Activated T-helper 1 cell treated with anti-CD3 and anti-CD28 coated beads, Interleukin-2, amount 50 U/mL, for 16 hours (primary cell): ENCODE results near the gene ANXA6.
"Not testable (repeated sequence)": the region's sequence is repeated elsewhere in the genome, so short reads cannot be mapped to it uniquely, and the experiment has no call there.

Source experiments
- DNase-seq, 2 donors: peaks; one replicate each; pipeline ENCODE4 v3.0.0-alpha.2; 2020; ENCODE audit warnings: low read depth in 1 of 2, low spot score in 1 of 2

Gene ANXA6

DNA sequence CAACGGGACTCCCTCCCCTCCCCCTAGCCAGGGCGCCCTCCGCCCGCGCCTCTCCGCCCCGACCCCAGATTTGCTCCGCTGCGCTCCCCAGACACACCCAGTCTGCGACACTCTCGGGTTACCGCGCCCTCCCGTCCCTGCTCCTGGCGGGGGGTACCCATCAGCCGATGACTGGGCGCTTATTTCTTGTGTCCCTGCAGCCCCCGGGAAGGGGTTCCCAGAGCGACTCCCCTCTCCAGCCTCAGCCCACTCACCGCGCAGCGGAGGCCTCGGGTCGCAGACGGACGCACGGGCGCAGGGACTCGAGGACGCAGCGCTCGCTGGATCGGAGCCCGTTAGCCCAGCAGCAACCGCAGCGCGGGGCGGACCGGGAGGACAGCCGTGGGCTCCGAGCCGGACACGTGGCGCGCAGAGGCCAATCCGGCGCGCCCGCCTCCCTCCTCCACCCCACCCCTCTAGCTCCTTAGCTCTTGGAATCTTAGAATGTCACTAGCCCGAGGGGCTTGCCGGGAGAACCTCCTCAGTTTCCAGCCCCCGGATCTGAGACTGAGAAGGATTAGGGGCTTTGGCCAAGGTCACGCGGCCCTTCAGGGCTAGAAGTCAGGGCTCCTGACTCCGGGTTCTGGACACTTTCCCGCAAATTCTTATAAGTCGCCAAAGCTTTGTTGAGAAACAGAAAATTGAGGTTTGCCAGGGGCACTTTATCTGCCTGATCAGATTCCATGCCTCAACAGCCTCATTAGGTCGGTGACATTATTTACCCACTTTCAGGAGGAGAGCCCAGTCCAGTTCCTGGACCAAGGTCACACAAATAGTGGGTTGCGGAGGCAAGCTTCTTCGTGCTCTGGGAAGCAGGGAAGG, at the start of gene ANXA6:
Gene ANXA6, minus strand, starts transcription at position 354 of the 861 bp plus-strand sequence. CDS start 9,878 bp downstream, outside the sequence.
- DNase-seq: peak in 1 of 2 donors; percentile 52

DNA sequence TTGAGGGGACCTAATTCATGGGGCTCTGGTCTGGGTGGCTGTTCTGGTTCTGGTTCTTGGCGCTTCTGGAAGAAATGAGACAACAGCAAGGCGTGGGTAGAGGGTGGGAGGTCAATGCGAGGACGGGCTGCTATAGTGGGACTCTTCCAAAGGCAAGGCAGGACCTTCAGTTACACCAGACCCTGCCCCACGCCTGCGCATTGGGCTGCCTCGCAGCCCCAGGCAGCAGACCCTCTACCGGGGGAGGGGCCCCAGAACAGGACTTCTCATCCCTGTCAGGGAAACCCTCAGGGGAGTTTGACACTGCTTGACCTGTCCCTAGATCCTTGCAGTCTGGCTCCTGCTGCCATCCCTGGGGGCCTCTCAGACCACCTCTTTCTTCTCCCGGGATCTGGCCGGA, 47.8 kb upstream of the ANXA6 start:
- DNase-seq: no peak

DNA sequence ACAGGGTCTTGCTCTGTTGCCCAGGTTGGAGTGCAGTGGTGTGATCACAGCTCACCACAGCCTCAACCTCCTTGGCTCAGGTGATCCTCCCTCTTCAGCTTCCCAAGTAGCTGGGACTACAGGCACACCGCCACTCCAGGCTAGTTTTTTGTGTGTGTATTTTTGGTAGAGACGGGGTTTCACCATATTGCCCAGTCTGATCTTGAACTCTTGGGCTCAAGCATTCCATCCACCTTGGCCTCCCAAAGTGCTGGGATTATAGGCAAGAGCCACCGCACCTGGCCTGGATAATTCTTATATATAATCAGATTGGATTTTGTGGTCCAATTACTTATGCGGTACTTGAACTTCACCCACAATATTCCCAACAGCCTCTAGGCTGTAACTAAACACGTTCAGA, 46.5 kb upstream of the ANXA6 start:
- DNase-seq: no peak

DNA sequence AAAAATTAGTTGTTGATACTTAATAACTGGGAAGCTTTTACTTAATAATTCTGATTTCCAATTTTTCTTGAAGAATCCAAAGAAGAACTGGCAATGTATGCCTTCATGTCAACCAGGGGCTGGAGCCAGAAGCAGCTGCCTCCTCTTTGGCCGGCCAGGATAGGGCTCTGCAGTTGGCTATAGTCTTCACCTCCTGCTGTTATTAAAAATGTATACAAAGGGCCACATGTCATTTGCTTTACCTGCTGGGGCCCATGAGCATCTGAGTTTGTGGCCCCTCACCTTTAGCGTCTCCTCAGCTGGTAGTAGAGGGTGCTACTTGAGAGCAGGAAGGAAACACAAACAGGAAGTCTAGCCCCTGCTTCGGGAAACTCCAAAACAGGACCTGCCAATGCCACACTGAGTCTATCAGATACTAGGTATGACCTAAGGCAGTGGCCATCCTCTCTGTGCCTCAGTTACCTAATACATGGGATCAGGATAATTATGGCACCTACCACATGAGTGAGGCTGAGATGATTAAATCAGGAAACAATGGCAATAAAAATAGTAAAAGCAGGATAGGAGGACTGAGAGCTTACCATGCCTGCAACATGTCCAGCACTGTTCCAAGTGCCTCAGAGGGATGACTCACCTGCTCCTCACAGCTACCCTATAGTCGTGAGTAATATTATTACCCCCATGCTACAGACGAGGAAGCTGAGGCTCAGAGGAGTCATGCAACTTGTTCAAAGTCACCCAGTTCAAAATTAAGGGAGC, 45.0 kb upstream of the ANXA6 start:
- DNase-seq: no peak

- no peak for DNase-seq
Measured at GRCh38 chr5:151200913-151201595, 43.5 kb upstream of the ANXA6 start.

GRCh38 chr5:151199581-151200185, 42.1 kb upstream of the ANXA6 start:
- DNase-seq: no peak

DNA sequence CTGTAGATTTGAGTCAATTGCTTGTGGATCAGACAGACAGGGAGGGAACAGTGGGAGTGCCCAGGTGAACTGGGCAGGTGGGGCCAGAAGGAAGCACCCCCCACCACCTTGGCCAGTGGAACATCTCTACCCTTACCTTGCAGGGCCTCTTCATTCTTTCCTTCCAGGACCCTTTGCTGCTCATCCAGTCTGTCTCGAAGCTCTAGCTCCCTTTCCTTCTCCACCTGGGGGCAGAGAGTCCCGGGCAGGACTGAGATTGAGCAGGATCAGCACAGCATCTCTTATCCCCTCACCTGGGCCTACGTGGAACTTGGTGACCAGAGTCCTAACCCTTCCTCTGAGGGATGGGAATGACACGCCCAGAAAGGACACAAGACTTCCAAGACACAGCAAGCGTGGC, 41.3 kb upstream of the ANXA6 start:
- no peak for DNase-seq

GRCh38 chr5:151197291-151197600, 39.7 kb upstream of the ANXA6 start:
- not testable (repeated sequence) for DNase-seq

- no peak for DNase-seq
Measured at GRCh38 chr5:151196556-151197290, 39.1 kb upstream of the ANXA6 start.

DNA sequence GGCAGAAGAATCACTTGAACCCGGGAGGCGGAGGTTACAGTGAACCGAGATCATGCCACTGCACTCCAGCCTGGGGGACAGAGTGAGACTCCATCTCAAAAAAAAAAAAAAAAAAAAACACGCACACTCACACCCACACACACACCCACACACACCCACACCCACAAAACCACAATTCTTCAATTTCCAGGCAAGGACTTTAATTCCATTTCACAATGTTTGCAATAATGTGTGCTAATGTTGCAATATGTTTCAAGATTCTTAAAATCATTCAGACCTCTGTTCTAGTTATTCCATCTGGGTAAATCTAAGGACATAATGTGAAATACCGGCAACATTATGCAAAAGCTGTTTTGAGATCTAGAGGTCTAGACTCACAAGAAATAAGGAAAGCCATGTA, 38.0 kb upstream of the ANXA6 start:
- no peak for DNase-seq

GRCh38 chr5:151192626-151193025, 35.0 kb upstream of the ANXA6 start:
- no peak for DNase-seq

- no peak for DNase-seq
Measured at GRCh38 chr5:151191661-151192060, 34.1 kb upstream of the ANXA6 start.

GRCh38 chr5:151189151-151189550, 31.6 kb upstream of the ANXA6 start:
- DNase-seq: no peak

DNA sequence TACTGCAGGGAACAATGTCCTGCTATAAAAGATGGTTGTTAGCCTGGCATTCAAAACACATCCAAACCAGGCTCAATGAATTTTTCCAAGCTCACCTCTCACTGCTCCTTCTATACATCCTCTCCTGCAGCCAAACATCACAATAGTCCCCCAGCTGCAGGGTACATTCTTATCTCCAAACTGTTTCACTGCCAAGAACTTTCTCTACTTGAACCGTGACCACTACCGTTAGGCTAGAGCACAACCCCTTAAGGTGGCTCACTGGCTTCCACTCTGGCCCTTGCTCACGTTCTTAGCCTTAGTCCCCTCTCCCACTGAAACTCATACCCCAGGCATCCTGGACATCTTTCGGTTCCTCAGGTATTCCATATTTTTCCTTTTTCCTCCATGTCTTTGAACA, 29.0 kb upstream of the ANXA6 start:
- no peak for DNase-seq

- no peak for DNase-seq
Measured at GRCh38 chr5:151186052-151186451, 28.5 kb upstream of the ANXA6 start.

DNA sequence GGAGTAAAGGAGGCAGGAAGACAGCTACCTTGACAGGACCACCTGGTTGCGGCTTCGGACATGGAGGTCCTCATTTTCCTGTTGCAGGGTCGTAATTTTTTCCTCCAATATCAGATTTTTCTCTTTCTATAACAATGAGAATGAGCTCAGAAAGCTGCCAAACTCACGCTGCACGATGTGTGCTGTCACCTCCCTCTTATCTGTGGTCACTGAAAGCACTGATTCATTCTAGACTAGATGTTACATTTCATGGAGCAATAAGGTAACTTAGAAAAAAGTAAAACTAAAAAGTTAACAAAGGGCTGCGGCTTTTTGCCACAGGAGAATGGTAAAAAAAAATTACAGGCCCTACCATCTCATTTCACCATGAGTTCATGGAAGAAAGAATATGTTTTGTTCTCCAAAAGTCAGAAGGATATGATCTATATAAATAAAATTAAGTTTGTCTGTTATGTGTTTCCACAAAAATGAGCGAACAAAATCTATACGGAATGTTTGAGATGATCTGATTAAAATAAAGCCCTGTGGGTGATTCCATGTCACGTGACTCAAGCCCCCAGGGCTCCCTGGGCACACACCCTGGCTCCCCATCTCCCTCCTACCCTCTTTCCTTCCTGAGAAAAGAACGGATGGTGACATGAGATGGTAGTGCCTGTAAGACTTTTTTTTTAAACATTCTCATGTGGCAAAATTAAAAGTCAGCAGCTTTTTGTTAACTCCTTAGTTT, 26.9 kb upstream of the ANXA6 start:
- no peak for DNase-seq

DNA sequence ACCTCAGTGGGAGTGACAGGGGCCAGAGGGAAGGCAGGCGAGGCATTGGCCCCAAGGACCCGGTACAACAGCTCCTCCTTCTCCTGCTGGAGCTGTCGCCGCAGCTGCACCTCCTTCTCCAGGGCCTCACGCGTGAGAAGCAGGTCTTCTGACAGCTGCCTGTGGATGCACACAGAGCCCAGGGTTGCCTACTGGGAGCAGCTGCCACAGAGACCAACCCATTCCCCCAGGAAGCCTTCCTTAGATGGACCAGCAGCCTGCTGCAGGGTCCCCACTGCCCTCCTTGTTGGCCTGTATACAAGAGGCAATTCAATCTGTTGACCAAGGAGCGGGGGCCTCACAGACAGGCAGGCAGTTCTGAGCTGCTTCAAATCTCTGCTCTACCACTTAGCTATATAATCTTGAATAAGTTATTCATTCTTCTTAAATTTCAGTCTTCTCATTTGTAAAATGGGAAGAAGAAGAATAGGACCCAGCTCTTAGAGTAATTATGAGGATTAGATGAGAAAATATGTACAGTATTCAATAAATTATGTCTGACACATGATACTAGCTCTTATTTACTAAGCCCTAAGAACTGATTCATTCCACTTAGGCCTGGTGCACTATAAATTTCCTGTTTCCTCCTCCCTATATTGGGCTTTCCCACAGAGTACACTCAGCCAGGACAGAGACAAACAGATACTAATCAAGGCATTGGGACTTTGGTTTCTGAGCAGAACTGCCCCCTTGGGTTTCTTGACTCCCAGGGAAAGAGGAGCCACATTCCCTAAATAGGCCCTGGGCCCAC, 26.1 kb upstream of the ANXA6 start:
- DNase-seq: no peak

GRCh38 chr5:151182976-151183375, 25.4 kb upstream of the ANXA6 start:
- DNase-seq: no peak

- no peak for DNase-seq
Measured at GRCh38 chr5:151182524-151182900, 24.9 kb upstream of the ANXA6 start.
